BJ (cell line): ENCODE measurements around the gene ZFP1. TPM values are rescaled to one million over a fixed set of nuclear protein-coding genes. Genes with fewer than 3 reads are reported as not detected.

Source experiments
- CTCF ChIA-PET: fragments of 350-600 bp; formaldehyde crosslinking; extraction: SDS; loops from one replicate; lab custom pipeline; 2021; ENCODE audit warnings: antibody characterized with exemption, inconsistent platforms; lab: Yijun Ruan, JAX
- POLR2A ChIA-PET: fragments of 300-600 bp; sonication (Branson Sonifier 250); formaldehyde crosslinking; extraction: SDS; loops from one replicate; lab custom pipeline; 2021; ENCODE audit warnings: antibody characterized with exemption; lab: Charles Lee
- DNase-seq: peaks from one replicate; pipeline ENCODE4 v3.0.0-alpha.2; 2011; ENCODE audit warnings: low read depth
- H3K27me3 ChIP-seq: 2 replicates; pipeline ENCODE4 v1.6.0; 2011; ENCODE audit warnings: low read length; ENCODE audit not compliant: control insufficient read depth, insufficient read depth
- H3K36me3 ChIP-seq: 2 replicates; pipeline ENCODE4 v1.5.1; 2011; ENCODE audit warnings: low read length; ENCODE audit not compliant: control insufficient read depth, insufficient read depth
- H3K4me3 ChIP-seq: 2 replicates; pipeline ENCODE4 v1.5.1; 2011; ENCODE audit warnings: low read depth, mild to moderate bottlenecking, control low read depth, low read length
- polyA plus RNA-seq: library from polyadenylated mRNA; depleted of rRNA; stranded (reverse); fragments of >200 nt; gene quantifications from 2 replicates; pipeline ENCODE4 v1.2.3, GENCODE V29; 2011
- TF ChIP-seq, protein P1 (sequence below): IDR thresholded peaks from 2 replicates; pipeline ENCODE4 v1.5.1; 2011; ENCODE audit warnings: low read depth, mild to moderate bottlenecking, control low read depth, inconsistent platforms, low read length, moderate library complexity; ENCODE audit not compliant: insufficient read depth

Gene ZFP1
- polyA plus RNA-seq, 1 experiment: 3.4 TPM

DNA sequence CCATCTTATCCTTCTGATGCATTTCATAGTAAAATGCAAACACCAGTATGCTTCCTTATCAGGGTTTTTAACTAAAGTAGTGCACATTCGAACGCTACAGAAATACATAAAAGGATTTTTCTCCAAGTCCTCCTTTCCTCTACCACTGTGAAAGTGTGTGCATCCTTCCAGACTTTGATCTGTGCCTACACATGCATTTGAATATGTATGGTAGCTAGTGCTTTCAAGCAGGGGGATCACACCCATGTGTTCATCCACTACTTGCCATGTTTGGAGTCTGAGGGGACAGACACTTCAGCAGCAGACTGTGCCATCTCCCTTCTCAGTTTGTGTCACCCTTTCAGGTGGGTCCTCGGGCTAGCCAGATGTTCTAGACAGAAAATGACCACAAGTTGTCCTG lies 46.7 kb upstream of the ZFP1 start:
- Histone ChIP-seq H3K4me3 (no peak overlapping the region), H3K36me3 (peaks cover 1% of the 10 kb centered on the region; the same call in 1 of the 2 replicates), H3K27me3 (no peaks in the 10 kb centered on the region)
- DNase-seq: no peak
- POLR2A ChIA-PET: no interaction called here
- TF ChIP-seq, protein P1, sequence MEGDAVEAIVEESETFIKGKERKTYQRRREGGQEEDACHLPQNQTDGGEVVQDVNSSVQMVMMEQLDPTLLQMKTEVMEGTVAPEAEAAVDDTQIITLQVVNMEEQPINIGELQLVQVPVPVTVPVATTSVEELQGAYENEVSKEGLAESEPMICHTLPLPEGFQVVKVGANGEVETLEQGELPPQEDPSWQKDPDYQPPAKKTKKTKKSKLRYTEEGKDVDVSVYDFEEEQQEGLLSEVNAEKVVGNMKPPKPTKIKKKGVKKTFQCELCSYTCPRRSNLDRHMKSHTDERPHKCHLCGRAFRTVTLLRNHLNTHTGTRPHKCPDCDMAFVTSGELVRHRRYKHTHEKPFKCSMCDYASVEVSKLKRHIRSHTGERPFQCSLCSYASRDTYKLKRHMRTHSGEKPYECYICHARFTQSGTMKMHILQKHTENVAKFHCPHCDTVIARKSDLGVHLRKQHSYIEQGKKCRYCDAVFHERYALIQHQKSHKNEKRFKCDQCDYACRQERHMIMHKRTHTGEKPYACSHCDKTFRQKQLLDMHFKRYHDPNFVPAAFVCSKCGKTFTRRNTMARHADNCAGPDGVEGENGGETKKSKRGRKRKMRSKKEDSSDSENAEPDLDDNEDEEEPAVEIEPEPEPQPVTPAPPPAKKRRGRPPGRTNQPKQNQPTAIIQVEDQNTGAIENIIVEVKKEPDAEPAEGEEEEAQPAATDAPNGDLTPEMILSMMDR: no peak
- CTCF ChIA-PET: interaction anchor here (1.5 to 3.6 kb wide), 2 partner anchors 9 to 83 kb away, joined by 8 to 10 read pairs; no protein-coding TSS in a partner anchor

DNA sequence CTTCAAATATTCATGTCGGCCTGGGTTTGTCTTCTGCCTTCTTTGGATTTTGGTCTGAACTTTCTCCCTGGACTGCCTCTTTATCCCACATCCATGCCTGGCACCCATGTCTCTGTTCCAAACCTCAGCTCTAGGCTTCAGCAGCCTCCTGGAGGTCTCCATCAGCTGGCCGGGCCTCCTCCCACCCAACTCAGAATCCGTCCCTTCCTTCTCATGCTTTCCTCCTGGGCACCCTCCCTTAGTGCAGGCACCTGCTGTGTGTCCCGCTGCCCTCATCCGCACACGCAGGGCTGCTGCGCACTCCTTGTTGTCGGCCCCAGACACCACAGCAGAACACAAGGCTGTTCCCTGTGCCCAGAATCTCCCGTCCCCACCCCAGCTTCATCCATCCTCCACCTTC lies 45.7 kb upstream of the ZFP1 start:
- H3K4me3 ChIP-seq: no peak overlapping the region
- no peaks in the 10 kb centered on the region for H3K36me3 ChIP-seq
- CTCF ChIA-PET: interaction anchor here (3.6 kb wide), 1 partner anchor 9 kb away, joined by 10 read pairs; no protein-coding TSS in a partner anchor
- no peaks in the 10 kb centered on the region for H3K27me3 ChIP-seq
- DNase-seq: no peak
- TF ChIP-seq, protein P1: no peak
- POLR2A ChIA-PET: no interaction called here

DNA sequence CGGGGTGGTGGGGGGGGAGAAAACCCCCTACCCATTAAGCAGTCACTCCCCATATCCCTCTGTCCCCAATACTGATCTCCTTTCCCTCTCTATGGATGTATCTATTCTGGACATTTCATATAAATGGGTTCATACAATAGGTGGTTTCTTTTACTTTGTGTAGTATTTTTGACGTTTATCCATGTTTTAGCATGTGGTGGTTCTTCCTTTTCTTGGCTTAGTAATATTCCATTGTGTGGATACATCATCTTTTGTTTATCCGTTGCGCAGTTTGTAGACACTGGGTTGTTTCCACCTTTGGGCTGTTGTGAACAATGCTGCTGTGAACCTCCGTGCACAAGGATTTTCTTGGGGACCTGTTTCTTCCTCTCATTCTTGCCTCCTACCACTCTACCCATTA lies 44.3 kb upstream of the ZFP1 start:
- ChIA-PET CTCF (interaction anchor here (2.0 kb wide), 1 partner anchor 105 kb away, joined by 7 read pairs; the partner anchor contains the start of gene ZNRF1), POLR2A (no interaction called here)
- no peak overlapping the region for H3K4me3 ChIP-seq
- H3K27me3 ChIP-seq: no peaks in the 10 kb centered on the region
- H3K36me3 ChIP-seq: no peaks in the 10 kb centered on the region
- DNase-seq: no peak
- TF ChIP-seq, protein P1: no peak

DNA sequence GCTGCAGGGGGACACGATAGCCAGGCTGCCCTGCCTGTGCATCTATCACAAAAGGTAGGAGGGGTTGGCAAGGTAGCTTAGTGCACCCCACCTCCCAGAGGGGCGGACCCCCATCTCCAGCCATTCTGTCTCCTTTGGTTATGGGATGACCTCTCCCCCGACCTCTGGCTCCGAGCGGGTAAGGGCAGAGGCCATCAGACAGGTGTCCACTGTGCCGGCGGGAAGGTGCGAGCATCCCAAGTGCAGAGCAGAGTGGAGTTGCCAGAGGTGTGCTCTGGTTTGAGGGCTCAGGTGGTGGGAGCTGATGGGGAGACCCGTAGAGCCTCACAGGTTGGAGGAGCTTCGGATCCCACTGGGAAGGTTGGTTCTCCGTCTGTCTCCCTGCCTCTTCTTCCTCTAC lies 43.5 kb upstream of the ZFP1 start:
- Histone ChIP-seq H3K27me3 (no peaks in the 10 kb centered on the region), H3K36me3 (no peaks in the 10 kb centered on the region), H3K4me3 (no peak overlapping the region)
- no peak for DNase-seq
- TF ChIP-seq, protein P1: no peak
- CTCF ChIA-PET: interaction anchor here (0.9 to 2.0 kb wide), 3 partner anchors 8 to 106 kb away, joined by 3 to 7 read pairs (median 5); partner anchors contain the start of gene ZNRF1
- POLR2A ChIA-PET: no interaction called here

DNA sequence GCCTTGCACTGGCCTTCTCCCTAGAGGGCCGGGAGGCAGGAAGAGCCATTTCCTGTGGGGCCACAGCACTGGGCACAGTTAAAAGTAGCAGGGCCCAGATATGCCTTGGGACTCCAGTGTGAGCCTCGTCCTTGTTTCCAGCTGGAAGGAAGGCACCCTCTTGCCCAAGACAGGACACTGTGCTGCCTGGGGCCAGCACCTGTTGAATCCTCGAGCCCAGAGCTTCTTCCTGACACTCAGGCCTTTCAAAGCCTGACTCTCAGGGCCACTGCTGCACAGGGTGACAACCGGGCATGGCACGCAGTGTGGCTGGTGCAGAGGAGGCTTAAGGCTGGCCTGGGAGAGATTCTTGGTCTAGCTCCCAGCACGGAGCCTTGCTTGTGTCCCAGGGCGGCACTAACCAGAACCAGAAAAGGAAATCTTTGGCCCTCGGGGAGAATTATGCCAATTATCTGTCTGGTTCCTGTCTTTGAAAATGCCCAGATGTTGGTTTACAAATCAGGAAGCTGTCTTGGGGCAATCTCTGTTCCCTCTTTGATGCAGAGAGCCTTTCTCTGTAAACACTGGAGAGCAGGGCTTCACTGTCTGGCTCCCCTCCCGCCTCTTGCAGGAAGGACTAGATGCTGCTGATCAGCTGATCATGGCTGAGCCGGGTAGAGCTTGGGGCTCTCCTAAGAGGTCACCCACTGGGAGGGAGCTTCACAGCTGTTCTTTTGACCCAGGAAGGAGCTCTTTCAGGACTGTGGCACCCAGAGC lies 42.8 kb upstream of the ZFP1 start:
- CTCF ChIA-PET: interaction anchor here (0.9 to 2.0 kb wide), 3 partner anchors 8 to 107 kb away, joined by 3 to 7 read pairs (median 5); partner anchors contain the start of gene ZNRF1
- TF ChIP-seq, protein P1: no peak
- POLR2A ChIA-PET: no interaction called here

More for the DNA sequence above, 42.8 kb upstream of the ZFP1 start:
- no peak for DNase-seq
- no peak overlapping the region for H3K4me3 ChIP-seq
- H3K36me3 ChIP-seq: no peaks in the 10 kb centered on the region
- H3K27me3 ChIP-seq: no peaks in the 10 kb centered on the region
